Right renal pelvis (tissue), 4 donors: ENCODE results near the gene CYP1A2. TPM values are rescaled to one million over a fixed set of nuclear protein-coding genes. Genes with fewer than 3 reads are reported as not detected.

Source experiments
- DNase-seq, 4 donors: peaks; one replicate each; pipeline ENCODE4 v3.0.0-alpha.2; 2013; ENCODE audit warnings: low read depth in 4 of 4, low spot score in 3 of 4, missing footprints in 1 of 4
- polyA plus RNA-seq, 4 donors: library from polyadenylated mRNA; unstranded; fragments of 120-200 nt; gene quantifications; one replicate each; pipeline ENCODE4 v1.2.1, GENCODE V29; 2013; ENCODE audit not compliant: insufficient read length in 4 of 4

CYP1A2 gene
- polyA plus RNA-seq, 4 donors: 0.08 to 0.24 (median 0.19) TPM; not detected in 1

DNA sequence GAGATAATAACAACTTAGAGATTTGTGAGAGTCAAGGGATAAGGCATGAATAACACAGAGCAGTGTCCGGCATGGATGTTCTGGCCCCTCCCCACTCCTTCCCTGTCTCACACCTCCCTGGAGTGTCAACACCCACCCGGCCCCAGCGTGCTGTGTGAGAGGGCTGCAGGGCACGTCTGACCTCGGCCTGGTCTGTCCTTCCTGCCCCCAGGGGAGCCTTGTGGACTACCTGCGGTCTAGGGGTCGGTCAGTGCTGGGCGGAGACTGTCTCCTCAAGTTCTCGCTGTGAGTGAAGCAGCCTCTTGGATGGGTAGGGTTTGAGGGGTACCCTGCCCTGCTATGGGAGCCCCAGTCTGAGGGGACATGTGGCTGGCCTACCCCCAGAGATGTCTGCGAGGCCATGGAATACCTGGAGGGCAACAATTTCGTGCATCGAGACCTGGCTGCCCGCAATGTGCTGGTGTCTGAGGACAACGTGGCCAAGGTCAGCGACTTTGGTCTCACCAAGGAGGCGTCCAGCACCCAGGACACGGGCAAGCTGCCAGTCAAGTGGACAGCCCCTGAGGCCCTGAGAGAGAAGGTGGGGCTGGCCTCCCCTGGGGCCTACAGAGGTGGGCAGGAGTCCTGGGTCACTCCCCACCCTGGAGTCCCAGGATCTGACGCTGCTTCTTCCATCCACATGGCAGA, 52.8 kb downstream of the CYP1A2 start:
- no peak for DNase-seq

- no peak for DNase-seq
These were observed 53.6 kb downstream of the CYP1A2 start for GRCh38 chr15:74802290-74802689.

DNA sequence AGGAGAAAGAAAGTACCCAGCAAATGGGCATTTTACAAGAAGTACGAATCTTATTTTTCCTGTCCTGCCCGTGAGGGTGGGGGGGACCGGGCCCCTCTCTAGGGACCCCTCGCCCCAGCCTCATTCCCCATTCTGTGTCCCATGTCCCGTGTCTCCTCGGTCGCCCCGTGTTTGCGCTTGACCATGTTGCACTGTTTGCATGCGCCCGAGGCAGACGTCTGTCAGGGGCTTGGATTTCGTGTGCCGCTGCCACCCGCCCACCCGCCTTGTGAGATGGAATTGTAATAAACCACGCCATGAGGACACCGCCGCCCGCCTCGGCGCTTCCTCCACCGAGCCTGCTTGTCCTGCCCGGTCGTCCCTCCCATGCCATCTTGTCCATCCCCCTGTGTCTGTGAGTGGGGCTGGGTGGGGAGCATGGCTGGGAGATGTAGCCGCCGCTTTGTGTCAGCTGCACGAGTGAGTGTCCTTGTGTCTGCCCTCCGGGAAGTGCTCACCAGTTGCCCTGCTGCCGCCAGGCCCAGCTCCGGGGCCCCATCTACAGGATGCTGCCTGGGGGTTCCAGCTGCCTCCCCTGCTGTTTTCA, 54.3 kb downstream of the CYP1A2 start:
- DNase-seq: no peak

GRCh38 chr15:74804935-74805334, 56.3 kb downstream of the CYP1A2 start:
- no peak for DNase-seq

Other genes starting within 250 kb of the CYP1A2 start
- 10 to 100 TPM; 12.9 to 16.1 (median 14.6) TPM for gene ARID3B, start 207.6 kb upstream of the CYP1A2 start, polyA plus RNA-seq
- 10 to 100 TPM; 67.0 to 77.2 (median 72.2) TPM for gene CLK3, start 133.0 kb upstream of the CYP1A2 start, polyA plus RNA-seq
- 10 to 100 TPM; 37.3 to 45.4 (median 41.4) TPM for gene EDC3, start 52.8 kb upstream of the CYP1A2 start, polyA plus RNA-seq
- under 1 TPM in 2 of 4 donors, not detected in 2; 0.03 to 0.11 TPM for gene CYP1A1, start 23.3 kb upstream of the CYP1A2 start, polyA plus RNA-seq
- gene CSK, start 33.2 kb downstream of the CYP1A2 start, polyA plus RNA-seq: 10 to 100 TPM; 39.4 to 48.3 (median 42.7) TPM
- under 1 TPM in 1 of 4 donors, not detected in 3; 0.10 TPM for gene LMAN1L, start 64.0 kb downstream of the CYP1A2 start, polyA plus RNA-seq
- gene CPLX3, start 77.8 kb downstream of the CYP1A2 start, polyA plus RNA-seq: under 1 TPM in 2 of 4 donors, not detected in 2; 0.03 to 0.13 TPM
- 10 to 100 TPM; 33.0 to 36.6 (median 33.3) TPM for gene ULK3, start 94.3 kb downstream of the CYP1A2 start, polyA plus RNA-seq
- gene SCAMP2, start 124.5 kb downstream of the CYP1A2 start, polyA plus RNA-seq: 10 to 100 TPM; 76.5 to 84.0 (median 80.3) TPM
- 10 to 100 TPM; 50.2 to 70.2 (median 58.8) TPM for gene MPI, start 141.2 kb downstream of the CYP1A2 start, polyA plus RNA-seq
- gene FAM219B, start 158.0 kb downstream of the CYP1A2 start, polyA plus RNA-seq: 10 to 100 TPM; 52.5 to 59.1 (median 56.5) TPM
- gene COX5A, start 189.2 kb downstream of the CYP1A2 start, polyA plus RNA-seq: 100 to 1,000 TPM; 214 to 224 (median 219) TPM
- gene RPP25, start 207.9 kb downstream of the CYP1A2 start, polyA plus RNA-seq: 1 to 10 TPM; 2.5 to 3.0 (median 2.7) TPM
- gene SCAMP5, start 246.7 kb downstream of the CYP1A2 start, polyA plus RNA-seq: 10 to 100 TPM; 18.8 to 28.3 (median 22.6) TPM